ENCODE results near the gene SFT2D1.
"Not testable (repeated sequence)": the region's sequence is repeated elsewhere in the genome, so short reads cannot be mapped to it uniquely, and the experiment has no call there.

Gene SFT2D1

DNA sequence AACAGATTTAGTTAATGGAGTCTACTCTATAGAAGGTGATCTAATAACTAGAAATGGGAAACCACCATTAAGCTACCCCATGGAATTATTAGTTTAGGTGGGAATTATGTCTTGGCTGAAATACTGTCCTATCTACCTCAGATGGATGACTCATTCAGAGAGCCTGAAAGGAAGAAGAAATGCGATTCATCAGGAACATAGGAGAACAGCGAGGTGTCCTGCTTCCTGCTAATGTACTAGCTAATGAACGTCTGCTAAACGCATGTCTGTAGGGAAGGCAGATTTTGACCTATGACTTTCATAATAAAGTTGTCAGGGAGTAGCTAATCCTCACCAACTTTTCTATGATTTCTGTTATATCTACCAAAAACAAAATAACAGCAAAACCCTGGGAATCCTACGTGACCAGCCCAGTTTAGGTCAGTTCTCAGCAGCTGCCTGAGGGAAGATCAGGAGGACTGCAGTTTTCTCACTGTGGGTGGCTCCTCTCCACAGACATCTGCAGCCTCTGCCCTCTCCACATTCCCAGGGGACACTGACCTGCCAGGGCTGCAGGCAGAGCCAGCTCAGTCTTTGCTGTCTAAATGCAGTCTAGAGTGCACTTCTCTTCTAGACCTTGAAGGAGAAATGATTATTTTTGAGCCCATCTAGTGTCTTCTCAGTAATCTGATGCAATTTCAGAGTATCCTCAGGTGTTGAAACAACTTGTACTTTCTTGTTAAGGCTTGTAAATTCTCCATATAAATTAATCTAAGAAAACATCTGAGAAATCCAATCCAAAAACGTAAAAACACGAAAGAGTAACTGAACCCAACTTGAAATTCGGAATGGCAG is 18.1 kb upstream of the SFT2D1 start:
- DNase-seq (ENCODE audit: insufficient read length) (no peak), FAIRE-seq (no peak)
- no peak for TF ChIP-seq POLR2A (IDR thresholded peaks at IDR 0.05; ENCODE audit: low read depth, low read length)
- TF ChIP-seq POLR2AphosphoS5 (IDR thresholded peaks at IDR 0.05; ENCODE audit: low read depth, low read length), result no peak
- no peak for TF ChIP-seq TAF1 (IDR thresholded peaks at IDR 0.05; ENCODE audit: borderline replicate concordance, low read depth, low read length)

DNA sequence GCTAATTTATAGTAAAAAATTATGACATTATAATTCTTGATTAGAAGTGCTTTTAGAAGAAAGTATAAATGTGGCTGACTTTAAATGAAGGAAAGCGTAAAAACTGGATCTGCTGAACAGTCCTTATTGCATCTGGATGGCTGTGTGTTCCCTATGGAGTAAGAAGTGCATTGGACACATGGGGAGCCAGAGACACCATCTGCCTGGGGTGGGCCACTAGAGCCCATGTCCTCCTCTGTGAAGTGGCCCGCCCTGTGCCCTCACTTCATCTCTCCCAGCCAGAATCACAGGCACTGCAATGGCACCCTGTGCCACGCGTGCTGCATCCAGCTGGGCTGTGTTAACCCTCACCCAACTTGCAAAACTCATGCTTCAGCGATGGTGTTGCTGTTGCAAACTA is 13.2 kb upstream of the SFT2D1 start:
- FAIRE-seq (no peak), DNase-seq (ENCODE audit: insufficient read length) (no peak)
- TF ChIP-seq POLR2AphosphoS5 (IDR thresholded peaks at IDR 0.05; ENCODE audit: low read depth, low read length) (no peak), TAF1 (IDR thresholded peaks at IDR 0.05; ENCODE audit: borderline replicate concordance, low read depth, low read length) (no peak), POLR2A (IDR thresholded peaks at IDR 0.05; ENCODE audit: low read depth, low read length) (no peak)

DNA sequence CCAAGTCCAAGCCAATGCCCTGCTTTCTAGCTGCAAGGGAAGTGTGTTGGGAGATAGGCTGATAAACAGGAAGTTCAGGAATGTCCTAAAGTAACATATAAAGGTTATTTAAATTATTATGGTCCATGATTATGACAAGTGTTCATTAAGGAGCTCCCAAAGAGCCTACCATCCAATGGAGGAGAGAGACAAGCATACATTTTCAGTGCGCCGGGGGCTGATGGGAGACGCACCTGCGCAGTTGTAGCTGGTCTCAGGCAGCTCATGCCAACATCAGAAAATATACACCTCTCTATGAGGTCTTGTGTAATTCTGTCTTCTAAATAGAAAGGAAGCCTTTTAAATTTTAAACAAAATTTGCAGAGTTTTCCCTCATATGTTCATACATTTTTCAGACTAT is 12.6 kb upstream of the SFT2D1 start:
- no peak for TF ChIP-seq POLR2AphosphoS5 (IDR thresholded peaks at IDR 0.05; ENCODE audit: low read depth, low read length)
- no peak for TF ChIP-seq POLR2A (IDR thresholded peaks at IDR 0.05; ENCODE audit: low read depth, low read length)
- TF ChIP-seq TAF1 (IDR thresholded peaks at IDR 0.05; ENCODE audit: borderline replicate concordance, low read depth, low read length), result no peak
- DNase-seq (ENCODE audit: insufficient read length), result no peak
- no peak for FAIRE-seq

DNA sequence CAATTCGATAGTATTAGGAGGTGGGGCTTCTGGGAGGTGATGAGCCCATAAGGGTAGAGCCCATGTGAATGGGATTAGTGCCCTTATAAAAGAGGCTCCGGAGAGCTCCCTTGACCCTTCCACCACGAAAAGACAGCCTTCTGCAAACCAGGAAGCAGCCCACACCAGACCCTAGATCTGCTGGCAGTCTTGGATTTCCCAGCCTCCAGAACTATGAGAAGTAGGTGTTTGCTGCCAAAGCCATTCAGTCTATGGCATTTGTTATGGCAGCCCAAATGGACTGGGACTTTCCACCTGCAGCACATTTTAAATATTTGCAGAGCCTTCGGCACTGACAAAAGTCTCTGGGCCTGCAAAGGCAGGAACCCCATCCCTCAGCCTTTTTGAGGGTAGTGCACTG is 11.8 kb upstream of the SFT2D1 start:
- DNase-seq (ENCODE audit: insufficient read length) (no peak), FAIRE-seq (no peak)
- TF ChIP-seq POLR2AphosphoS5 (IDR thresholded peaks at IDR 0.05; ENCODE audit: low read depth, low read length) (no peak), TAF1 (IDR thresholded peaks at IDR 0.05; ENCODE audit: borderline replicate concordance, low read depth, low read length) (no peak), POLR2A (IDR thresholded peaks at IDR 0.05; ENCODE audit: low read depth, low read length) (no peak)

DNA sequence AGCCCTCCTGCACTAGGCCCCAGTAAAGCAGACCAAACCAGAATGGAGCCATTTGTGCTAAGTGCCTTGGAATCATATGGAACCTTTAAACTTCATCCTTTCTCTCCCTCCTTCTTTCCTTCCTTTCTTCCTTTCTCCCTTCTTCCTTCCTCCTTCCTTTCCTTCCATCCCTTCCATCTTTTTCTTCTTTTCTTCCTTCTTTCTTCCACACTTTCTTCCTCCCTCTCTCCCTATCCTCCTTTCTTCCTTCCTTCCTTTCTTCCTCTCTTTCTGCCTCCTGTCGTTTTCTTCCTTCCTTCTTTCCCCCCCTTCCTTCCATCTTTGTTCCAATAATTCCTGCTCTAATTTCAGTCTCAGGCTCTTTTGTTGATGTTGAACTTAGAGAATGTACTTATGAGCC is 11.2 kb upstream of the SFT2D1 start:
- no peak for TF ChIP-seq TAF1 (IDR thresholded peaks at IDR 0.05; ENCODE audit: borderline replicate concordance, low read depth, low read length)
- TF ChIP-seq POLR2AphosphoS5 (IDR thresholded peaks at IDR 0.05; ENCODE audit: low read depth, low read length), result no peak
- no peak for TF ChIP-seq POLR2A (IDR thresholded peaks at IDR 0.05; ENCODE audit: low read depth, low read length)
- DNase-seq (ENCODE audit: insufficient read length), result no peak
- FAIRE-seq, result no peak

DNA sequence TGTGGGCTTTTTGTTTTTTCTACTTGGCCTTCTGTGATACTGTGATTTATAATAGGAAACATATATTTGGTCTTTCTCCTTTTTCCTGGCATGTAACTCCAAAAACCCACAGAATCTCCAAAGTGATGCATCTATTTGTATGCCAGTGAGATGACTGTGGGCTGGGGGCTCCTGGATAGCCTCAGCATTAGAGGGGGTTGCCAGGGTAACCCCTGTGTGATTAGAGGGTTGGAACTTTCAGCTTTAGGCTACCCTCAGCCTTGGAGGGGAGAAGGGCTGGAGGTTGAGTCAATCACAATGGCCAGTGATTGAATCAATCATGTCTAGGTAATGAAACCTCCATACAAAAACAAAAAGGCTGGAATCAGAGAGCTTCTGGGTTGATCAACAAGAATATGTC is 10.6 kb upstream of the SFT2D1 start:
- FAIRE-seq (no peak), DNase-seq (ENCODE audit: insufficient read length) (no peak)
- no peak for TF ChIP-seq POLR2A (IDR thresholded peaks at IDR 0.05; ENCODE audit: low read depth, low read length)
- TF ChIP-seq POLR2AphosphoS5 (IDR thresholded peaks at IDR 0.05; ENCODE audit: low read depth, low read length), result no peak
- TF ChIP-seq TAF1 (IDR thresholded peaks at IDR 0.05; ENCODE audit: borderline replicate concordance, low read depth, low read length), result no peak

DNA sequence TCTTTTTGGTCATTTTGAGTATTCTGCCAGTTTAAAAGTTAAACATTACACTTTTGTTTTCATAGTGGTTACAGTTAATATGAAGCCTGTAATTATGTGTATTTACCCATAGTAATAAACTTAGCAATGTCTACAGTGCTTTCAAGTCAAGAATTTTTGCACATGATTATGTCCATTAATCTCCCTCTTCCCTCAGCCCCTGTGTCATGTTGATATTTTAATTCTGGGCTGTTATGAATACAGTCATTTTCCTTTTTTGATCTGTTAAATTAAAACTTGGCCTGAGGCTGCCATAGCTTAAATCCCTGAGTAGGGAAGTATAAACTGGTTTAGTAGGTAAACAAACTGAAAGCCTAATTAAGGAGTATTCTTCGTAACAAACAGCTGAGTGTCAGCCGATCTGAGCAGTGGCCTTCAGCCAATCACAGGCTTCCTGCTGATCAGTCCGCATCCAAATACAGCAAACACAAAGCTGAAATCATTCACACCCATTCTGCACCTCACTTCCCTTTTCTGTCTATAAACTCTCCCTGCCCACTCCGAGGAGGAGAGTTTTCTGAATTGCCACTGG is 9.5 kb upstream of the SFT2D1 start:
- TF ChIP-seq POLR2AphosphoS5 (IDR thresholded peaks at IDR 0.05; ENCODE audit: low read depth, low read length) (no peak), POLR2A (IDR thresholded peaks at IDR 0.05; ENCODE audit: low read depth, low read length) (no peak), TAF1 (IDR thresholded peaks at IDR 0.05; ENCODE audit: borderline replicate concordance, low read depth, low read length) (no peak)
- DNase-seq (ENCODE audit: insufficient read length) (no peak), FAIRE-seq (peak; percentile 96)

DNA sequence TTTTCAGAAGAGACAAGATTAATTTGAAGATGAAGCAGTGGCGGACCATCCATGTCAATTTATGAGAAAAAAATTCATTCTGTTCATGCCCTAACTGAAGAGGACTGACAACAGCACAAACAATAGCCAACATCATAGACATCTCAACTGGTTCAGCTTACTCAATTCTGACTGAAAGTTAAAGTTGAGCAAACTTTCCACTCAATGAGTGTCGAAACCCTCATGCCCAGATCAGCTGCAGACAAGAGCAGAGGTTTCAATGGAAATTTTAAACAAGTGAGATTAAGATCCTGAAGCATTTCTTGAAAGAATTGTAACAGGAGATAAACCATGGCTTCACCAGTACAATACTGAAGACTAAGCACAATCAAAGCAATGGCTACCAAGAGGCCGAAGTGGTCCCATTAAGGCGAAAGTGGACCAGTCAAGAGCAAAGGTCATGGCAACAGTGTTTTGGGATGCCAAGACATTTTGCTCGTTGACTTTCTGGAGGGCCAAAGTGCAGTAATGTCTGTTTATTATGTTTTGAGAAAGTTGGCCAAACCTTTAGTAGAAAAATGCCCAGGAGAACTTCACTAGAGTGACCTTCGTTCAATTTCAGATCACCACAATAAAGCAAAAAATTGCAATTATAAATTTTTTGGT is 6.1 kb upstream of the SFT2D1 start:
- peak; percentile 62 for FAIRE-seq
- TF ChIP-seq TAF1 (IDR thresholded peaks at IDR 0.05; ENCODE audit: borderline replicate concordance, low read depth, low read length) (no peak), POLR2A (IDR thresholded peaks at IDR 0.05; ENCODE audit: low read depth, low read length) (no peak), POLR2AphosphoS5 (IDR thresholded peaks at IDR 0.05; ENCODE audit: low read depth, low read length) (no peak)
- DNase-seq (ENCODE audit: insufficient read length), result no peak

DNA sequence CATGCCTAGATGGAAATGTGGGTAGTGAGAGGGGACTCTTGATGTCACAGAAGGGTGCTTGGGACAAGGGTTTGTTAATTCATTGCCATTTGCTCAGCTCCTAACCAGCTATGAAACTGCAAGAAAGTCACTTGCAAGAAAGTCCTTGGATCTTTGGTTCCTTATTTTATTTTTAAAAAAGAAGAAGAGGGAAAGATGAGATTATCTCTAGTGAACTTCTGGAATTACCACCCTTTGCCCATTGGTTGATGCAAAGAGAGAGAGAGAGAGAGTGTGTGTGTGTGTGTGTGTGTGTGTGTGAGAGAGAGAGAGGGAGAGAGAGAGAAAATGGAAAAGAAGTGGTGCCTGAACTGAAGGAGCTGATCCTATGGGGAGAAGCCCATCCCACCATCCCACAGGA is 4.6 kb upstream of the SFT2D1 start:
- FAIRE-seq (no peak), DNase-seq (ENCODE audit: insufficient read length) (no peak)
- no peak for TF ChIP-seq TAF1 (IDR thresholded peaks at IDR 0.05; ENCODE audit: borderline replicate concordance, low read depth, low read length)
- TF ChIP-seq POLR2A (IDR thresholded peaks at IDR 0.05; ENCODE audit: low read depth, low read length), result no peak
- TF ChIP-seq POLR2AphosphoS5 (IDR thresholded peaks at IDR 0.05; ENCODE audit: low read depth, low read length), result no peak

DNA sequence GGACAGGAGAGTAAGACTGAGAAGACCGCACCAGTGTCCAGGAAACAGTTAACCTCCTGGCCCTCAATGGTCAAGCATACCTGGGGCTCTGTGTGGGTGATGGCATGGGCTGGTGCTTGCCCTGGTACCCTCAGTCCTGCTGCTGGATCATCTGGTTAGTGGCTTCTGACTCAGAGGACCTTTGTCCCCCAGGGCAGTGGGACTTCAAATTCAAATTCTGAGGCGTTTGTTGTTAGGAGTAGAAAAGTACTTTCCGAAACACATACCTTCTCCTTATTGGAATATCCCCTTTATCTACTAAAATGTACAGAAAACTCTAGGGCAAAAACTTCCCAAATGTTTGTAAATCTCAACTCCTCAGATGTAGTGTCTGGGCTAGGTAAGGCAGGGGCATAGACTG is 4.1 kb upstream of the SFT2D1 start:
- TF ChIP-seq POLR2AphosphoS5 (IDR thresholded peaks at IDR 0.05; ENCODE audit: low read depth, low read length) (no peak), TAF1 (IDR thresholded peaks at IDR 0.05; ENCODE audit: borderline replicate concordance, low read depth, low read length) (no peak), POLR2A (IDR thresholded peaks at IDR 0.05; ENCODE audit: low read depth, low read length) (no peak)
- FAIRE-seq, result no peak
- no peak for DNase-seq (ENCODE audit: insufficient read length)

DNA sequence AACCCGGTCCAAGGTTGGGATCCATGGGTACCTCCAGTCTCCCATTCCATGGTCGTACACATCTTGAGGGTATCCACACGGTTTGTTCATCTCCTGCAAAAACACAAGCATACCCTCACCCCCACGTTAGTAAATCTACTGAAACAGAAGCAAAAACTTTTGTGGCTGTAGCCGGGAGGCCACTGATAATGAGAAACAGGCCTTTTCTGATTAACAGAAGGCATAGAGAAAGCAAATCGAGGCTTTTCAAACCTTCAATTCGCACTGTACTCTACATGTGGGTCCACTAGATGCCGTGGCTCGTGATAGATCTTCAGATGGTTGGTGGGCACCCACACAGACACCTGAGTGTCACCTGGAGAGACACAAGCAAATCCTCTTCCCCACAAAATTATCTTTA is 3.3 kb upstream of the SFT2D1 start:
- FAIRE-seq; DNase-seq (ENCODE audit: insufficient read length): not testable (repeated sequence)

DNA sequence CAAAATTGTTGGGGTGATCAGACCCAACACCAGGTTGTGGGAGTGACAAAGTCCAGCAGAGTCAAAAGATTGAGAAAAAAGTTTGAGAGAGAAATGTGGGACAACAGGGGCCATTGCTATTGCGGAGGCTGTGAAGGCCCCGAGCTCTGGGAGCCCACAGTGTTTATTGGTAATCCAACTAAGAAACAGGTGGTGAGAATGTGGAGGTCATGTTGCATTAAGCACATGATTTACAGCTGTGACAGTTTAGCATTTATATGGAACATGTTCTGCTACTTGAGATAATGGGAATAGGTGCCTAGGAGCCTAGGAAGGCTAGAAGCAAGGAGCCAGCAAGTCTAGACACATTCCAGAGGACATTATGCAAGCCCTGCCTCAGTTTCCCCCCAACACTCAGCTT is 2.6 kb upstream of the SFT2D1 start:
- DNase-seq (ENCODE audit: insufficient read length); FAIRE-seq: not testable (repeated sequence)

Measured in GM12892 (cell line).